ENCODE data around the gene CPEB3. TPM values are rescaled to one million over a fixed set of nuclear protein-coding genes. Genes with fewer than 3 reads are reported as not detected.

The CPEB3 gene
- total RNA-seq, 1 donor from 2014 or later = 2.7 TPM

DNA sequence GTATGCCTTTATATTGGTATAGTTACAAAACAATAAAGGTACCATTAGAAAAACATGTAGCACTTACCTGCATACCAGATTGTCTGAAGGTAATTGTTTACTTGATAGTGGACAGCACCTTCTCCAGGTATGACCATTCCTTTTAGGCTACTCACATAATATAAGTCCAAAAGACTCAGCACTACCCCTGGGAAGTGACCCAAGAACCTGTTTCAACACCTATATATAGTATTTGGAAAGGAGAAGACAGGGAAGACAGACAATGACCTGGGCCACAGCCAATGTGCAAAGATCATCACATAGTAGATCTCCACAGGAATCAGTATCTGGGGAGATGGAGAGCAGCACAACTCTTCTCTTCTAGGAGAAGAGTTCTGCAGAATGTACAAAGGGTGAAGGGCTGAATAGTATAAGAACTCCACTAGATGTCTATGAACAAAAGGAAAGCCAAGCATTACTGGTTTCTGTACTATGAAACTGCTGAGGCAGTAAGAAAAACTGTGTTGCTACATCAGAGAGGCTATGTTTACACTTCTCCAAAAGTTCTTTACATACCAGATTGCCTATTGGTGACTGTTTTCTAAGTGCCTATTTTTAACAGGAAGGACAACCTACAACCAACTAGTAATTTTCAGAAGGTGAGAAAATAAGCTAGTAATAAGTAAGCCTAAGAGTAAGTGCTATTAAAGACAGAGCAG, 208.1 kb downstream of the CPEB3 start:
- intact Hi-C loops (cut with micrococcal nuclease) = no loop called here
- no peak for DNase-seq (ENCODE audit: low spot score)
- H3K9me3 Mint-ChIP-seq = no peaks in the 10 kb centered on the region
- no peak overlapping the region for H3K4me3 Mint-ChIP-seq
- H3K27ac Mint-ChIP-seq = no peak overlapping the region
- peaks cover 3% of the 10 kb centered on the region for H3K36me3 Mint-ChIP-seq (ENCODE audit: low read depth)
- no peaks in the 10 kb centered on the region for H3K27me3 Mint-ChIP-seq (ENCODE audit: insufficient read depth)
- peaks cover 5% of the 10 kb centered on the region for H3K4me1 Mint-ChIP-seq (ENCODE audit: low read depth)

DNA sequence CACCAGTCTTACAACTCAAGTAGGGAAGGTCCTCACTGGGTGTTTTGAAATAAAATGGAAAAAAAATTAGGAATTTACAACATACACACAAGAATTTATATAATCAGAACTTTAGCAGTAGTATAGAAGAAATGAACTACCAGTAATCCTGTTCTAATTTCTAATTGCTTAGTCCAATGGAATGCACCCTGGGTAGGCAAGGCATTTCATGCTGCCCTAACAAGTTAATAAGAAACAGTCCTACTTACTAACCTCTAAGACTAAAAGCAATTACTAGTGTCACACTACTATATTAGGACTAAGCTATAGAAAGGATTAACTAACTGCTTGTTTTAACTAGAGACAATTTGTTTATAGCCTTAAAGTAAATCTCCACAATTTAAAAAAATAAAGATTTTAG, 209.2 kb downstream of the CPEB3 start:
- intact Hi-C loops (cut with micrococcal nuclease) = no loop called here
- no peak overlapping the region for H3K27ac Mint-ChIP-seq
- no peaks in the 10 kb centered on the region for H3K4me1 Mint-ChIP-seq (ENCODE audit: low read depth)
- no peaks in the 10 kb centered on the region for H3K9me3 Mint-ChIP-seq
- DNase-seq (ENCODE audit: low spot score) = no peak
- H3K36me3 Mint-ChIP-seq (ENCODE audit: low read depth) = peaks cover 3% of the 10 kb centered on the region
- no peaks in the 10 kb centered on the region for H3K27me3 Mint-ChIP-seq (ENCODE audit: insufficient read depth)
- H3K4me3 Mint-ChIP-seq = no peak overlapping the region

DNA sequence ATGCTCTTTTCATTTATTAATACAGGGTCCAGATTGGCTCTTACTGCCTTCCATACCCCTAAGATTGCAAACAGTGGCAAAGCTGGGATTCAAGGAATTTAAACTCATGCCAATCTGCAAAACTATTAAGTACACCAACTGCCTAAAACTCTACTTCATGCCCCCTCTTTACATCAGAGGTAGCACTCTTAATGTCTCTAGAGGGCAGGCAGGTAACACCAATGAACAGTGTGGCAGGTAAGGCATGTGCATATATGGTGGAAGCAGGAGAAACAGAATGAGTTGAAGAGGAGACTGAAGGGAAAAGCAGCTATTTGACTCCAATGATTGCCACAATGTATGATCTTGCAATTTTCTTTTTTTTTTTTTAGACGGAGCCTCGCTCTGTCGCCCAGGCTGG, 210.6 kb downstream of the CPEB3 start:
- no peak for DNase-seq (ENCODE audit: low spot score)
- intact Hi-C loops (cut with micrococcal nuclease) = no loop called here
- no peaks in the 10 kb centered on the region for H3K9me3 Mint-ChIP-seq

DNA sequence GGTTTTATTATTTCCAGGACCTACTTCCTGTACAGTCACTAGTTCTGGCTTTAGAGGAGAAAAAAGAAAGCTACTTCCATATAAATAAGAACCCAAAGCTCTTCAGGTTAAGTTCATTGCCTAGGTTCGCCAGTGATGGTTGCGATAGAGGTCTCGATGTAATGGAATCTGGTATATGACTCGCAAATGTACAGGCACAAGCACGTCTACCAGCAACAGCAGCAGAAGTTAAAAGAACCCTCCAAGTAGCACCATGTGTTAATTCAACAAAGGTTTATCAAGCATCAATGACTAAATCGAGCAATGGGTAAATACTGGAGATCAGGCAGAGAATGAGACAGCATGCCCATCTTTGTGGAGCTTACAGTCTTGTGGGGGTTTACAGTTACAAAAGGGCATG, 211.9 kb downstream of the CPEB3 start:
- H3K27me3 Mint-ChIP-seq (ENCODE audit: insufficient read depth) = no peaks in the 10 kb centered on the region
- no peak overlapping the region for H3K27ac Mint-ChIP-seq
- intact Hi-C loops (cut with micrococcal nuclease) = no loop called here
- no peaks in the 10 kb centered on the region for H3K4me1 Mint-ChIP-seq (ENCODE audit: low read depth)
- no peaks in the 10 kb centered on the region for H3K9me3 Mint-ChIP-seq
- H3K36me3 Mint-ChIP-seq (ENCODE audit: low read depth) = peaks cover 3% of the 10 kb centered on the region
- H3K4me3 Mint-ChIP-seq = no peak overlapping the region
- no peak for DNase-seq (ENCODE audit: low spot score)

More for the DNA sequence above, 210.6 kb downstream of the CPEB3 start:
- H3K4me3 Mint-ChIP-seq = no peak overlapping the region
- H3K36me3 Mint-ChIP-seq (ENCODE audit: low read depth) = peaks cover 3% of the 10 kb centered on the region
- H3K4me1 Mint-ChIP-seq (ENCODE audit: low read depth) = no peaks in the 10 kb centered on the region
- H3K27ac Mint-ChIP-seq = no peak overlapping the region
- H3K27me3 Mint-ChIP-seq (ENCODE audit: insufficient read depth) = no peaks in the 10 kb centered on the region

DNA sequence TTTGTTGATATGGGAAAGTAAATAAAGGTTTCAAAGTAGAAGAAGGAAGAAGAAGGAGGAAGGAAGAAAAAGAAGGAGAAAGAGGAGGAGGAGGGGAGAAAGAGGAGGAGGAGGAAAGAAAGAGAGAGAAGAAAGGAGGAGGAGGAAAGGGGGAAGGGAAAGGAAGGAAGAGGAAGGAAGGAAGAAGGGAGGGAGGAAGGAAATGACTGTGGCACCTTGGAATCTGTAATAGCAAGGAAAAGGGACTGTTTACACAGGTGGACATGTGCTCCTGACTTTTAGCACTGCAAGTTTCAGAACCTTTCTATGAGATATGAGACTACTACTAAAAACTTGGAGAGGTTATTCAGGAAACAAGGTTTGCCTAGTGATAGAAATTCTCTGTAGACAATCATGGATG, 214.2 kb downstream of the CPEB3 start:
- Mint-ChIP-seq H3K27ac (no peak overlapping the region), H3K4me1 (ENCODE audit: low read depth) (no peaks in the 10 kb centered on the region), H3K4me3 (no peak overlapping the region), H3K27me3 (ENCODE audit: insufficient read depth) (no peaks in the 10 kb centered on the region), H3K9me3 (no peaks in the 10 kb centered on the region), H3K36me3 (ENCODE audit: low read depth) (peaks cover 3% of the 10 kb centered on the region)
- DNase-seq (ENCODE audit: low spot score) = no peak
- intact Hi-C loops (cut with micrococcal nuclease) = no loop called here

DNA sequence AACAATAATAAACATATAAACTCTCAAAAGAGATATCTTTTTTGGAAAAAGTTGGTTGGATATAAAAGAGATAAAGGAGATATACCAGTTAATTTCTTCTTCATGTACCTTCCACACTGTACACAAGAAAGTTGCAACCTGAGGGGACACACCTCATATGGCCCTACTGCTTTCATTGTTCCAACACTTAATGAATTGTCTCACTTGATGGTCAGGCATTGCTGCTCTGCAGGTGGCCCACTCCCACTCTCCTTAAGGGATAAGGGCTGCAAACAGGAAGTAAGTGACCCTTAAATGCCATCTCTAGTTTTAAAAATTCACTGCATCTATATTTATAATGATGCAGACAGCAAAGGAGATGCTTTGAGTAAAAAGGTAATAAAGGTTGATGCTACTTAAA, 215.0 kb downstream of the CPEB3 start:
- Mint-ChIP-seq H3K27ac (no peak overlapping the region), H3K9me3 (no peaks in the 10 kb centered on the region), H3K4me3 (no peak overlapping the region), H3K27me3 (ENCODE audit: insufficient read depth) (no peaks in the 10 kb centered on the region), H3K4me1 (ENCODE audit: low read depth) (no peaks in the 10 kb centered on the region), H3K36me3 (ENCODE audit: low read depth) (no peaks in the 10 kb centered on the region)
- DNase-seq (ENCODE audit: low spot score) = no peak
- intact Hi-C loops (cut with micrococcal nuclease) = no loop called here

DNA sequence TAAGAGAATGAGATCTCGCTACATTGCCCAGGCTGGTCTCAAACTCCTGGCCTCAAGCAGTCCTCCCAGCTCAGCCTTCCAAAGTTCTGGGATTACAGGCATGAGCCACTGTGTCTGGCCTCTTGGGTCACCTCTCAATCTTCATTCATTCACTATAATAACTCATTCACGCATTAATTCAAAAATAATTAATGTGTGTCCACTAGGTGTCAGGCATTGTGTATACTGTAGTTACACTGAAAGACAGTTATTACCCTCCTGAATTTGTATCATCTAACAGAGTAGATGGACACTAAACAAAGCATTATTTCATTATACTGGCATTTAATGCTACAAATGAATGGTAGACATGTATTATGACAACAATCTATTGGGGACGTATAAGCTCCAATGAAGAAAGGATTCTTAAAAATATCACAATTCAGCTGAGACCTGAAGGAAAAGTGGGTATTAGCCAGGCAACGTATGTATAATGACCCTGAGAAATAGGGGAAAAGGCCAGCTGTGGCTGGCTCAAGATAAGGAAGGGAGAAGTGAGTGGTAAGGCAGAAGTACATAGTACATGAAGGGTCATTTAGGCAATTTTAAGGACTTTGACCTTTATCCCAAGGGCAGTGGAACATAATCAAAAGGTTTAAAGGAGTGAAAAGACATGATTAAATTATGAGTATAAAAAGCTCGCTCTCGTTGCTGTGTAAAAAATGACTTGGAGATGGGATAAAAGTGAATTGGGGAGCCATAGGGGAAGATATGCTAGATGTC, 216.6 kb downstream of the CPEB3 start:
- DNase-seq (ENCODE audit: low spot score) = no peak
- no peaks in the 10 kb centered on the region for H3K27me3 Mint-ChIP-seq (ENCODE audit: insufficient read depth)
- H3K4me1 Mint-ChIP-seq (ENCODE audit: low read depth) = no peaks in the 10 kb centered on the region
- no peaks in the 10 kb centered on the region for H3K36me3 Mint-ChIP-seq (ENCODE audit: low read depth)
- no peaks in the 10 kb centered on the region for H3K9me3 Mint-ChIP-seq
- H3K4me3 Mint-ChIP-seq = no peak overlapping the region
- no peak overlapping the region for H3K27ac Mint-ChIP-seq
- intact Hi-C loops (cut with micrococcal nuclease) = loop anchor here (5.0 kb wide), 2 partner anchors 363 to 498 kb away; partner anchors contain the start of gene IDE

DNA sequence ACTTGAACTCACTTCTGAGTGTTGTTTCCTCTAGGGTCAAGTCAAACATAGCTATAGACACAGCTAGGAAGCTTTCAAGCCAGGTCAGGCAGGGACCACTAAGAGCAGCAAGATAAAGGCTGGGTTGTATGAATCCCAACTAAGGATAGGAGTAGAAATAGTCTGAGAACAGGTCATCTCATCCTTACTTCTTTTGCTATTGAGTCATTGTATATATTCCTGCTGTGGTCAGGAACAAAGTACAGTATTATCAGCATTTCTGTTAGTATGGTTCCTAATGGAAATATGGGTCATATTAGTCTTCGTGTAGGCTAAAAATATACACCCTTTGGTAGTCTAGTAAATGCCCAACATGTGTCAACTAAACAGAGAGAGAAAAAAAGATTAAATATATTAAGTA, 222.0 kb downstream of the CPEB3 start:
- intact Hi-C loops (cut with micrococcal nuclease) = no loop called here
- Mint-ChIP-seq H3K4me3 (no peak overlapping the region), H3K36me3 (ENCODE audit: low read depth) (no peaks in the 10 kb centered on the region), H3K27me3 (ENCODE audit: insufficient read depth) (no peaks in the 10 kb centered on the region), H3K9me3 (no peaks in the 10 kb centered on the region), H3K4me1 (ENCODE audit: low read depth) (no peaks in the 10 kb centered on the region), H3K27ac (no peak overlapping the region)
- DNase-seq (ENCODE audit: low spot score) = no peak

DNA sequence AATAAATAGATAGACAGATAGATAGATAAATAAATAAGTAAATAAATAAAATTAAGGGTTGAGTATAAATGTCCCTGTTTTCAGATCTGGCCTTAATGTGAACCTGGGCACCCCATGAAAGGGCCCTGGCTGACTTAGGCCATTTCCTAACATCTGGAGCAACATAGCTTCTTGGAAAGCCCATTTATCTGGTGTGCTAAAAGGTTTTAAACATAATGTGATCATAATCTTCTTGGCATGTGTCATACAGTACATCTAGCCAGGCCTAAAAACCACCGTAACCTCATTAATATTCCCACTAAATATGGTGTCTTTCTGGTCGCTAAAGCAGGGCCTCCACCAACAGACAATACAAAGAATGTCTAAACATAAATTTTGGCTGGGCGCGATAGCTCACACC, 224.5 kb downstream of the CPEB3 start:
- no peaks in the 10 kb centered on the region for H3K36me3 Mint-ChIP-seq (ENCODE audit: low read depth)
- H3K27ac Mint-ChIP-seq = no peak overlapping the region
- H3K27me3 Mint-ChIP-seq (ENCODE audit: insufficient read depth) = no peaks in the 10 kb centered on the region
- no peaks in the 10 kb centered on the region for H3K4me1 Mint-ChIP-seq (ENCODE audit: low read depth)
- intact Hi-C loops (cut with micrococcal nuclease) = no loop called here
- no peak overlapping the region for H3K4me3 Mint-ChIP-seq
- DNase-seq (ENCODE audit: low spot score) = no peak
- H3K9me3 Mint-ChIP-seq = no peaks in the 10 kb centered on the region

DNA sequence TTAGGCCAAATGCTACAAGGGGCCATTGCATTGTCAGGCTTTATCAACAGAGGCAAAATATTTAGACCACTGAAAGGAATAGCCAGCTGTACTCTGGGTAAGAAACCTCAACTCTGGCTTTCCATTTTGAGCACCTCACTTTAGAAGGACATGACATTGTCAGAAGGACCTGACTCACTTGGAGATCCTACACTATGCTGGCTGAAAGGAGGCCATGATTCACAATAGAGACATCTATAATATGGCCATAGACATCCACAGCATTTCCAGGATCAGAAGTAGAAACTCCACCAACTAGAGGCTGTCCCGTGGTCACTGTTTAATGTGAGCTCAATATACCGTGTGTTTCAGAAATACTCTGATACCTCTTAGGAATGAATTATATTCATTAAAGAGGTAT, 226.4 kb downstream of the CPEB3 start:
- Mint-ChIP-seq H3K27ac (no peak overlapping the region), H3K9me3 (no peaks in the 10 kb centered on the region), H3K4me1 (ENCODE audit: low read depth) (no peaks in the 10 kb centered on the region), H3K36me3 (ENCODE audit: low read depth) (no peaks in the 10 kb centered on the region), H3K4me3 (no peak overlapping the region), H3K27me3 (ENCODE audit: insufficient read depth) (no peaks in the 10 kb centered on the region)
- intact Hi-C loops (cut with micrococcal nuclease) = no loop called here
- DNase-seq (ENCODE audit: low spot score) = no peak

DNA sequence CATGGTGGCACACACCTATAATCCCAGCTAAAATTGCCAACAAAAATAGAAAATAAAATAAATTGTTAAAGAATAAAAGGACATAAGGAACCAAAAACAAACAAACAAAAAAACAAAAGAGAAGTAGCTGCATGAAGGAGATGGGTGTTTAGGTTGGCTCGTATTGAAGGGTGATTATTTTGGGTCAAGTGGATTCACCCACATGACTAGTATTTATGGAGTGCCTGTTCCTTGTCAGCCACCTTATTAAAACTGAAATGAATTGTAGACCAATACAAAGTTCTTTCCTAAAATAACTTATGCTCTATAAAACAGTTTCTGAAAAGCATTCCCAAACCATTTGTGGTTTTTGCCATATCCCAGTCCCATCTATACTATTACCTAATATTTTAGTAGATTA, 228.6 kb downstream of the CPEB3 start:
- H3K4me1 Mint-ChIP-seq (ENCODE audit: low read depth) = no peaks in the 10 kb centered on the region
- no peaks in the 10 kb centered on the region for H3K9me3 Mint-ChIP-seq
- no peaks in the 10 kb centered on the region for H3K27me3 Mint-ChIP-seq (ENCODE audit: insufficient read depth)
- H3K4me3 Mint-ChIP-seq = no peak overlapping the region
- intact Hi-C loops (cut with micrococcal nuclease) = no loop called here
- no peak overlapping the region for H3K27ac Mint-ChIP-seq
- DNase-seq (ENCODE audit: low spot score) = no peak
- H3K36me3 Mint-ChIP-seq (ENCODE audit: low read depth) = no peaks in the 10 kb centered on the region

DNA sequence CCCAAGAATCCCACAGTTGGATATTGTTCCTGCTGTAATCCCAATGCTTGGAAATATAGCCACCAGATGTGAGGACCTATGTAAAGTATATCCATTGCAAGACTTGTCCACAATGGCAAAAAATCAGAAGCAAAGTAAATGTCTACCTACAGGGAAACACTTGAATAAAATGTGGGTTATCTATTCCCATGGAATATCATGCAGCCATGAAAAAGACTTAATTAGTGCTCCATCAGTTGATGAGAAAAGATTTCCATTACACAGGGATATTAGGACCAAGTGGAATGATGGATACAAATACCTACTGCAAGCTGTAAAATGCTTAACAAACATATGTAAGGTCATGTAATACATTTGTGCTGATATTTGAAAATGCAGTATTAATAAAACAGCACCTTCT, 236.1 kb downstream of the CPEB3 start:
- no peaks in the 10 kb centered on the region for H3K36me3 Mint-ChIP-seq (ENCODE audit: low read depth)
- H3K4me1 Mint-ChIP-seq (ENCODE audit: low read depth) = no peaks in the 10 kb centered on the region
- no peak for DNase-seq (ENCODE audit: low spot score)
- intact Hi-C loops (cut with micrococcal nuclease) = no loop called here
- H3K9me3 Mint-ChIP-seq = no peaks in the 10 kb centered on the region
- no peaks in the 10 kb centered on the region for H3K27me3 Mint-ChIP-seq (ENCODE audit: insufficient read depth)
- no peak overlapping the region for H3K27ac Mint-ChIP-seq
- H3K4me3 Mint-ChIP-seq = no peak overlapping the region

DNA sequence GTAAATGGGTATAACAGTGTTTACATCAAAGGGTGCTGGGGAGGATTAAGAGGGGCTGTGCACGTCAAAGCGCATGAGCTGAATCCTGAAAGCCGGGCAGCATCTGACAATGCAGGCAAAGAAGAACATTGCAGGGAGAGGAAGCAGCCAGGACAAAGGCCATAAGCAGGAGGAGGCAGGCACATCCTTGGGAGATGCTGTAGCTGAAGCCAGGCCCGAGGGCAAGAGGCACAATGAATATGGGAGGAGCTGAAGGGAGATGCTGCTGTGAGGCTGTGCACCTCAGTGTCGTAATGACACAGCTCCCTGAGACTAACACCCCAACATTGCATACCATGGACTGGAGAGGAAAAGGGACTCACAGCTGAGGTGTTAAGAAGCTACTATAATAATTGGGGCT, 238.1 kb downstream of the CPEB3 start:
- DNase-seq (ENCODE audit: low spot score) = no peak
- Mint-ChIP-seq H3K27ac (no peak overlapping the region), H3K27me3 (ENCODE audit: insufficient read depth) (no peaks in the 10 kb centered on the region), H3K4me3 (no peak overlapping the region), H3K9me3 (no peaks in the 10 kb centered on the region), H3K36me3 (ENCODE audit: low read depth) (no peaks in the 10 kb centered on the region), H3K4me1 (ENCODE audit: low read depth) (peaks cover 8% of the 10 kb centered on the region)
- intact Hi-C loops (cut with micrococcal nuclease) = no loop called here
